GM23248 (cell line): Measurements from ENCODE around the gene USP25. TPM values are rescaled to one million over a fixed set of nuclear protein-coding genes. Genes with fewer than 3 reads are reported as not detected.
"Not testable (repeated sequence)": the region's sequence is repeated elsewhere in the genome, so short reads cannot be mapped to it uniquely, and the experiment has no call there.

Experiments
- DNase-seq: peaks from one replicate; pipeline ENCODE4 v3.0.0-alpha.2; 2015
- H2AFZ ChIP-seq: fragments of 200-600 bp; sonication (generic); 2 replicates; pipeline ENCODE4 v1.6.1; 2016; ENCODE audit warnings: antibody characterized with exemption
- H3F3A ChIP-seq: fragments of 200-600 bp; sonication (generic); 2 replicates; pipeline ENCODE4 v1.6.1; 2016; ENCODE audit warnings: mild to moderate bottlenecking, antibody characterized with exemption, mixed run types; ENCODE audit not compliant: insufficient read depth
- H3K27ac ChIP-seq: fragments of 200-600 bp; sonication (generic); 2 replicates; pipeline ENCODE4 v1.5.1; 2016; ENCODE audit warnings: mild to moderate bottlenecking
- H3K27me3 ChIP-seq: fragments of 200-600 bp; sonication (generic); replicated peaks from 2 replicates; pipeline ENCODE4 v1.6.1; 2016; ENCODE audit warnings: mild to moderate bottlenecking; ENCODE audit not compliant: insufficient read depth
- H3K36me3 ChIP-seq: fragments of 200-600 bp; sonication (generic); 2 replicates; pipeline ENCODE4 v1.6.1; 2016; ENCODE audit warnings: low read depth, mild to moderate bottlenecking
- H3K4me1 ChIP-seq: fragments of 200-600 bp; sonication (generic); 2 replicates; pipeline ENCODE4 v1.6.1; 2016; ENCODE audit warnings: mild to moderate bottlenecking; ENCODE audit not compliant: insufficient read depth
- H3K4me2 ChIP-seq: fragments of 200-600 bp; sonication (generic); one replicate; pipeline ENCODE4 v1.6.1; 2016; ENCODE audit warnings: mild to moderate bottlenecking; ENCODE audit not compliant: unreplicated experiment
- H3K4me3 ChIP-seq: fragments of 200-600 bp; sonication (generic); 2 replicates; pipeline ENCODE4 v1.5.1; 2016; ENCODE audit warnings: mild to moderate bottlenecking
- H3K79me2 ChIP-seq: fragments of 200-600 bp; sonication (generic); 2 replicates; pipeline ENCODE4 v1.6.1; 2016; ENCODE audit warnings: mild to moderate bottlenecking; ENCODE audit not compliant: insufficient read depth
- H3K9ac ChIP-seq: fragments of 200-600 bp; sonication (generic); 2 replicates; pipeline ENCODE4 v1.6.1; 2016; ENCODE audit warnings: mild to moderate bottlenecking
- H3K9me2 ChIP-seq: fragments of 200-600 bp; sonication (generic); 2 replicates; pipeline ENCODE4 v1.6.1; 2016; ENCODE audit warnings: mixed run types, mild to moderate bottlenecking, moderate library complexity; ENCODE audit not compliant: insufficient read depth
- H3K9me3 ChIP-seq: fragments of 200-600 bp; sonication (generic); one replicate; pipeline ENCODE4 v1.6.1; 2017; ENCODE audit warnings: low read depth
- H4K20me1 ChIP-seq: fragments of 200-600 bp; sonication (generic); 2 replicates; pipeline ENCODE4 v1.6.0; 2016; ENCODE audit not compliant: insufficient read depth
- EZH2 ChIP-seq: fragments of 200-600 bp; sonication (generic); IDR thresholded peaks from 2 replicates; pipeline ENCODE4 v1.6.1; 2018; ENCODE audit warnings: antibody characterized with exemption, mild to moderate bottlenecking; ENCODE audit not compliant: insufficient read depth, poor library complexity, severe bottlenecking
- EZH2phosphoT487 ChIP-seq: fragments of 200-600 bp; sonication (generic); IDR thresholded peaks from 2 replicates; pipeline ENCODE4 v1.6.1; 2018; ENCODE audit warnings: antibody characterized with exemption, moderate library complexity, mild to moderate bottlenecking, low read depth; ENCODE audit not compliant: insufficient read depth
- WGBS, 2 experiments: methylation state at CpG; one replicate each; pipeline ENCODE4 v1.1.6; 2015 to 2017; ENCODE audit warnings: low lambda C conversion rate in 2 of 2, low coverage in 1 of 2; ENCODE audit errors: missing lambda C conversion rate in 2 of 2; 5-methylcytosine and 5-hydroxymethylcytosine counted together
- in situ Hi-C: fragments of 300-500 bp; cut with MboI; formaldehyde crosslinking; loops from 2 replicates; pipeline ENCODE4 v1.15.0; 2020
- polyA plus RNA-seq: library from polyadenylated mRNA; unstranded; fragments of >200 nt; fragmentation: Nextera tagmentation; extraction: Ambion mirVana; gene quantifications from 2 replicates; pipeline ENCODE4 v1.2.1, GENCODE V29; 2016
- total RNA-seq: library from RNA; depleted of rRNA; stranded (reverse); fragments of >200 nt; shearing (Covaris generic); gene quantifications from 2 replicates; pipeline ENCODE4 v1.2.3, GENCODE V29; 2014

USP25 gene
- total and polyA plus RNA-seq, 2 experiments from 2014 or later, result 5.8 to 41.5 TPM

DNA sequence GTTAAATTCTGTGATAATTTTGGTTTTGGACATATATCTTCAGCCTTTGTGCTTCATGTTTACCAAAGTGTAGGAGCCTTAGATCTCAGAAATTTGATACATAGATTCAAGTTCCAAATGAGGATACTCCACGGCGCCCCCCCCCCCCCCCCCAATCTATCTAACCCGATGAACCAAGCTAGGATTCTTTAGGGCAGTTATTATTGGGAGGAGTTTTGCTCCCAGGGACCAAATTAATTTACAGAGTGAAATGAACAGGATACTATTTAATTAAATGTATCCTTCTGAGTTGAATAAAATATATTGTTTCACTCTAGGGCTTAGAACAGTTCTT is 3.2 kb downstream of the USP25 start:
- Histone ChIP-seq H3K4me3 (no peak overlapping the region), H3K4me2 (peak overlapping the region; percentile 97), H2AFZ (no peak overlapping the region), H3K9ac (no peak overlapping the region), H3K79me2 (peaks cover 71% of the 10 kb centered on the region), H3K27me3 (no peaks in the 10 kb centered on the region), H3K9me3 (no peaks in the 10 kb centered on the region), H3K36me3 (no peaks in the 10 kb centered on the region), H4K20me1 (no peaks in the 10 kb centered on the region), H3K4me1 (peaks cover 17% of the 10 kb centered on the region), H3F3A (peaks cover 21% of the 10 kb centered on the region), H3K27ac (no peak overlapping the region), H3K9me2 (no peaks in the 10 kb centered on the region)
- in situ Hi-C loops, result no loop called here
- TF ChIP-seq EZH2, result no peak
- no peak for TF ChIP-seq EZH2phosphoT487
- 67 to 69% methylated on average over 3 of the region's 3 CpGs for WGBS, 2 experiments
- no peak for DNase-seq

DNA sequence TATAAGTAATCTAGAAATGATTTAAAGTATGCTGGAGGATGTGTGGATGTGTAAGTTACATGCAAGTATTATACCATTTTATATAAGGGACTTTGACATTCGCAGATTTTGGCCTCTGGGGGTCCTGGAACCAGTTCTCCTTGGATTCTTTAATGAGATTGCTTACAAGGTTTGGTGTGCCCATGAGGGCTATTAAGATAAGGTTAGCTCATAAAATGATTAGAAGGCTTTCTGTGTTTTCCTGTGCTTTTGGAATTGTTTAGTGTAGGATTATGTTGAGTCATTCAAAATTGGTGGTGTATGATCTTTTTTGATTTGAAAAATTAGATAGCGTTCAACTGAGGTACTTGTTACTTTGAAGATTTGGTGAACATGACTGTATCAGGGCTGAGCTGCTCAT is 5.6 kb downstream of the USP25 start:
- TF ChIP-seq EZH2 (no peak), EZH2phosphoT487 (no peak)
- H3K27ac ChIP-seq, result no peak overlapping the region

DNA sequence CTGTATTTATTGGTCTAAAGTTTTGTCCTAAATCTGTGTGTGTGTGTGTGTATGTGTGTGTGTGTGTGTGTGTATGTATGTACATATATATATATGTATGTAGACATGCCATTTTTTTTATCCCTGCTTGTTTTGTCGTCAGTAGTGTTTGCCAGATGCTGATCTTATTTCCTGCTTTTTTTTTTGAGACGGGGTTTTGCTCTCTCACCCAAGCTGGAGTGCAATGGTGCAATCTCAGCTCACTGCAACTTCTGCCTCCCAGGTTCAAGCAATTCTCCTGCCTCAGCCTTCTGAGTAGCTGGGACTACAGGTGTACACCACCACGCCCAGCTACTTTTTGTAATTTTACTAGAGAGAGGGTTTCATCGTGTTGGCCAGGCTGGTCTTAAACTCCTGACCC is 6.1 kb downstream of the USP25 start:
- in situ Hi-C loops, H3K9me2 ChIP-seq, H3K36me3 ChIP-seq, H3K9me3 ChIP-seq, H3F3A ChIP-seq, H3K27me3 ChIP-seq, H3K27ac ChIP-seq: not testable (repeated sequence)
- peak overlapping the region; percentile 84 for H3K4me2 ChIP-seq
- H3K4me3 ChIP-seq, result peak overlapping the region; percentile 66
- WGBS, 2 experiments, result 18 to 27% methylated on average over 4 of the region's 4 CpGs
- DNase-seq, result peak; percentile 38
- peaks cover 18% of the 10 kb centered on the region for H3K4me1 ChIP-seq
- H3K9ac ChIP-seq, result 0 out of 2 replicates have a peak overlapping the region, but pooled peaks have one; percentile 32
- peak overlapping the region; percentile 55; the same call in 1 of the 2 replicates for H2AFZ ChIP-seq
- peaks cover 99% of the 10 kb centered on the region for H3K79me2 ChIP-seq
- H4K20me1 ChIP-seq, result peaks cover 11% of the 10 kb centered on the region; the same call in 1 of the 2 replicates

More for the DNA sequence above, 5.6 kb downstream of the USP25 start:
- H3K36me3 ChIP-seq, result no peaks in the 10 kb centered on the region
- DNase-seq, result no peak
- peak overlapping the region; percentile 84 for H3K4me2 ChIP-seq
- peaks cover 96% of the 10 kb centered on the region for H3K79me2 ChIP-seq
- 98 to 100% methylated on average over 2 of the region's 2 CpGs for WGBS, 2 experiments
- 0 out of 2 replicates have a peak, but pooled peaks cover 8% of the 10 kb centered on the region for H4K20me1 ChIP-seq
- H3F3A ChIP-seq, result peaks cover 11% of the 10 kb centered on the region
- no peak overlapping the region for H3K9ac ChIP-seq
- no peaks in the 10 kb centered on the region for H3K27me3 ChIP-seq
- peaks cover 17% of the 10 kb centered on the region for H3K4me1 ChIP-seq
- H2AFZ ChIP-seq, result no peak overlapping the region
- in situ Hi-C loops, result no loop called here
- H3K9me2 ChIP-seq, result no peaks in the 10 kb centered on the region
- no peak overlapping the region for H3K4me3 ChIP-seq
- no peaks in the 10 kb centered on the region for H3K9me3 ChIP-seq

DNA sequence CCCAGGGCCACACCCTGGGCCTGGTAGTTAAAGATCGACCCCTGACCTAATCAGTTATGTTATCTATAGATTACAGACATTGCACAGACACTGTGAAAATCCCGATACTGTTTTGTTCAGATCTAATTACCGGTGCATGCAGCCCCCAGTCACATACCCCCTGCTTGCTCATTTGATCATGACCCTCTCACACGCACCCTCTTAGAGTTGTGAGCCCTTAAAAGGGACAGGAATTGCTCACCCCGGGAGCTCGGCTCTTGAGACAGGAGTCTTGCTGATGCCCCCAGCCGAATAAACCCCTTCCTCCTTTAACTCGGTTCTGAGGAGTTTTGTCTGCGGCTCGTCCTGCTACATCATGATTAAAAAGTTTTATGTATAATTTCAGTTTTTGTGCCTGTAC is 9.0 kb downstream of the USP25 start:
- H3K9me3 ChIP-seq, DNase-seq, H3K36me3 ChIP-seq, H3K4me2 ChIP-seq, H3K27ac ChIP-seq, H2AFZ ChIP-seq, H3K27me3 ChIP-seq, H3K9ac ChIP-seq, H3F3A ChIP-seq, H3K9me2 ChIP-seq, H3K4me3 ChIP-seq, in situ Hi-C loops: not testable (repeated sequence)
- Histone ChIP-seq H3K79me2 (peaks cover 99% of the 10 kb centered on the region), H4K20me1 (peaks cover 22% of the 10 kb centered on the region), H3K4me1 (peaks cover 21% of the 10 kb centered on the region)
- WGBS, 2 experiments, result 95 to 99% methylated on average over 10 of the region's 10 CpGs

DNA sequence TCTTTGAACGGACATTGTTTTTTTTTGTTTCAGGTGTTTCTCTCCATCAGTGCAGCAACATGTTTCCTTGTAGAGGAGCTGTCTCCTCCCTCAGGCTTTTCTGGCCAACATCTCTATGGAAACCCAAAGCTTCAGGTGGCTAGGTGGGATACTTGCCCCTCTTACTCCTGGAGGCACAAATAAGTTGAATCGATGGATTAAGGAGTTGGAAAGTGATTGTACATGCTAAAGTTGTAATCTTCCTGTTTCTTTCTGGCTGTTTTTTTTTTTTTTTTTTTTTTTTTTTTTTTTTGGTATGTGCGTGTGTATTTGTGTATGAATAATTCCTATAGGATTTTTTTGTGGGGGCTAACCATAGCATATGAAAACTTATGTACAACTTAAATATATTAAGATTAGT is 10.6 kb downstream of the USP25 start:
- in situ Hi-C loops, result no loop called here
- Histone ChIP-seq H3K9ac (no peak overlapping the region), H2AFZ (no peak overlapping the region), H3K9me2 (no peaks in the 10 kb centered on the region), H3K4me1 (peaks cover 21% of the 10 kb centered on the region), H3K4me2 (no peak overlapping the region), H4K20me1 (peaks cover 26% of the 10 kb centered on the region), H3K36me3 (no peaks in the 10 kb centered on the region), H3K9me3 (no peaks in the 10 kb centered on the region), H3K27me3 (no peaks in the 10 kb centered on the region), H3K4me3 (no peak overlapping the region), H3F3A (0 out of 2 replicates have a peak, but pooled peaks cover 4% of the 10 kb centered on the region), H3K27ac (no peak overlapping the region), H3K79me2 (peaks cover 99% of the 10 kb centered on the region)
- TF ChIP-seq EZH2phosphoT487 (no peak), EZH2 (no peak)
- 74 to 80% methylated on average over 3 of the region's 3 CpGs for WGBS, 2 experiments
- DNase-seq, result no peak
